ENCODE data around the gene SLC25A39.
A peak's percentile ranks its signal among the peaks of the same experiment; 100 is the strongest.

The SLC25A39 gene

DNA sequence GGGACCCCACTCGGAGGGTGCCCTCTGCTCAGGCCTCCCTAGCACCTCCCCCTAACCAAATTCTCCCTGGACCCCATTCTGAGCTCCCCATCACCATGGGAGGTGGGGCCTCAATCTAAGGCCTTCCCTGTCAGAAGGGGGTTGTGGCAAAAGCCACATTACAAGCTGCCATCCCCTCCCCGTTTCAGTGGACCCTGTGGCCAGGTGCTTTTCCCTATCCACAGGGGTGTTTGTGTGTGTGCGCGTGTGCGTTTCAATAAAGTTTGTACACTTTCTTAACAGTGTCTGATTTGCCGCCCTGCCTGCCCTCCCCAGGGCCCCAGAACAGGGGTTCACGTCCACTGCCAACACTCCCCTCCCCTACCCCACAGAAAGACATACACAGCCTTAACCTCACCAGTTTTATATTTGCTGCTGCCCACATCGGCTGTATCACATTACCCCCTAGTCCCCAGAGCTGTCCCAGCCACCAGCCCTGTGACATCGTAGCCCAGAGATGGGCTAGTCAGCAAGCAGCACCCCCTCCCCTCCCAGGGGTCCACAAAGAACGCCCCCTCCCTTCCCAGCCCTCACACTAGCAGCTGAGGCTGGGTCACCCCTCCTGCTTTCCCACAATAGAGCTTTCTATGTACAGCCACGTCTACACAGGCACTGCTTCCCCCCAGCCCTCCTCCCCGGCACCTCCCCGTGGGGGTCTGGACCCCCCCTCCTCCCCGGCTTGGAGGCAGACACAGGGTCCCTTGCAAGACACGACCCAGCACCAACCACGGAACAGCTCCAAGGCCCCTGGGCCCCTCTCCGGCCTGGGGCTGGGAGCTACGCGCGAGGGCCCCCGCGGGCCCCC lies 28.4 kb upstream of the SLC25A39 start:
- DNase-seq (ENCODE audit: low read depth), result no peak

DNA sequence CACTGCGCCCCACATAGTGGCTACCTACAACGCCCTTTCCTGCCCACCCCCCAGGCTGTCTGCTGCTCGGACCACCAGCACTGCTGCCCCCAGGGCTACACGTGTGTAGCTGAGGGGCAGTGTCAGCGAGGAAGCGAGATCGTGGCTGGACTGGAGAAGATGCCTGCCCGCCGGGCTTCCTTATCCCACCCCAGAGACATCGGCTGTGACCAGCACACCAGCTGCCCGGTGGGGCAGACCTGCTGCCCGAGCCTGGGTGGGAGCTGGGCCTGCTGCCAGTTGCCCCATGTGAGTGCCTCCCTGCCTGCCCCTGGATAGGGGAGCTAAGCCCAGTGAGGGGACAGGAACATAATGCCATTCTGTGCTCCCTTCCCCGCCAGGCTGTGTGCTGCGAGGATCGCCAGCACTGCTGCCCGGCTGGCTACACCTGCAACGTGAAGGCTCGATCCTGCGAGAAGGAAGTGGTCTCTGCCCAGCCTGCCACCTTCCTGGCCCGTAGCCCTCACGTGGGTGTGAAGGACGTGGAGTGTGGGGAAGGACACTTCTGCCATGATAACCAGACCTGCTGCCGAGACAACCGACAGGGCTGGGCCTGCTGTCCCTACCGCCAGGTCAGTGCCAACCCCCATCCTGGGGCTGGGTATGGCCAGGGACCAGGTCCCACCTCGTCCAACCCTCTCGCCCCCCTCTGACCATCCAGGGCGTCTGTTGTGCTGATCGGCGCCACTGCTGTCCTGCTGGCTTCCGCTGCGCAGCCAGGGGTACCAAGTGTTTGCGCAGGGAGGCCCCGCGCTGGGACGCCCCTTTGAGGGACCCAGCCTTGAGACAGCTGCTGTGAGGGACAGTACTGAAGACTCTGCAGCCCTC lies 27.6 kb upstream of the SLC25A39 start:
- no peak overlapping the region for H3K4me3 ChIP-seq (ENCODE audit: control insufficient read depth, low read depth, low read length)
- no peak for TF ChIP-seq CTCF (IDR thresholded peaks at IDR 0.05; ENCODE audit: control insufficient read depth, insufficient read depth, low read depth, low read length, missing control alignments)
- no peak for DNase-seq (ENCODE audit: low read depth)

More for the DNA sequence above, 28.4 kb upstream of the SLC25A39 start:
- no peak overlapping the region for H3K4me3 ChIP-seq (ENCODE audit: control insufficient read depth, low read depth, low read length)
- TF ChIP-seq CTCF (IDR thresholded peaks at IDR 0.05; ENCODE audit: control insufficient read depth, insufficient read depth, low read depth, low read length, missing control alignments), result no peak

GRCh38 chr17:44351464-44351863 lies 26.8 kb upstream of the SLC25A39 start:
- H3K4me3 ChIP-seq (ENCODE audit: control insufficient read depth, low read depth, low read length), result no peak overlapping the region
- DNase-seq (ENCODE audit: low read depth), result no peak
- TF ChIP-seq CTCF (IDR thresholded peaks at IDR 0.05; ENCODE audit: control insufficient read depth, insufficient read depth, low read depth, low read length, missing control alignments), result no peak

GRCh38 chr17:44350733-44351226 lies 26.2 kb upstream of the SLC25A39 start:
- peak; percentile 85 for TF ChIP-seq CTCF (IDR thresholded peaks at IDR 0.05; ENCODE audit: control insufficient read depth, insufficient read depth, low read depth, low read length, missing control alignments)
- no peak for DNase-seq (ENCODE audit: low read depth)

DNA sequence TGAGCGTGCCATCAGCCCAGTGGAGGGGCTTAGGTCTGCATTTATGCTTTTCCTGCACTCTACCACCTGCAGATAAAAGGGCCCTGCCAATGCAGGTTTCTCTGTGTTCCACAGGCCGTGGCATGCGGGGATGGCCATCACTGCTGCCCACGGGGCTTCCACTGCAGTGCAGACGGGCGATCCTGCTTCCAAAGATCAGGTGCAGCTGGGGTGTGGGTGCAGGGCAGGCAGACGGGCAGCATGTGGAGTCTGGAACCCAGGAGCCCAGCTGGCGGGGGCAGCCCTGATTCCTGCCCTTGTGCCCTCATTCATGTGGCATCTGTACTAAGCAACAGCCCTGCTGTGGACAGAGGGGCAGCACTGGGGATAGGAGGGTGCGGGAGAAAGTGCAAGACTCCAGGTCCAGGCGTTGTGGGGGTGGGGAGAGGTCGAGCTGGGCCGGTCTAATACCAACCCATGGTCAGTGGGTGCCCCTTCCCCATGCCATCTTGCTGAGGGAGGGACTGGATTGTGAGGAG lies 25.0 kb upstream of the SLC25A39 start:
- TF ChIP-seq CTCF (IDR thresholded peaks at IDR 0.05; ENCODE audit: control insufficient read depth, insufficient read depth, low read depth, low read length, missing control alignments), result no peak
- H3K4me3 ChIP-seq (ENCODE audit: control insufficient read depth, low read depth, low read length), result no peak overlapping the region
- DNase-seq (ENCODE audit: low read depth), result no peak

More at GRCh38 chr17:44350733-44351226, 26.2 kb upstream of the SLC25A39 start:
- H3K4me3 ChIP-seq (ENCODE audit: control insufficient read depth, low read depth, low read length), result no peak overlapping the region

- no peak for TF ChIP-seq CTCF (IDR thresholded peaks at IDR 0.05; ENCODE audit: control insufficient read depth, insufficient read depth, low read depth, low read length, missing control alignments)
- no peak overlapping the region for H3K4me3 ChIP-seq (ENCODE audit: control insufficient read depth, low read depth, low read length)
- DNase-seq (ENCODE audit: low read depth), result no peak
Measured at GRCh38 chr17:44348988-44349364, 24.4 kb upstream of the SLC25A39 start.

All from AG09309 (cell line).